HCT116 (cell line): Measurements from ENCODE around the gene ORM1. TPM values are rescaled to one million over a fixed set of nuclear protein-coding genes. Genes with fewer than 3 reads are reported as not detected.

Source experiments
- ATAC-seq: fragments of 200-7000 bp; cut with Tn5 transposase; 2 replicates; pipeline ENCODE4 v1.9.1; 2020; ENCODE audit warnings: mild to moderate bottlenecking, moderate library complexity
- BruUV-seq: library from RNA; stranded (reverse); fragments of 400-500 nt; replicated peaks from 2 replicates; lab custom pipeline; 2021; lab: Mats Ljungman, UMichigan
- CTCF ChIA-PET: fragments of 300-600 bp; sonication (Branson Sonifier 250); formaldehyde crosslinking; loops from one replicate; lab custom pipeline; 2021; ENCODE audit warnings: antibody characterized with exemption; lab: Charles Lee
- POLR2A ChIA-PET: fragments of 300-600, 350-600 bp; sonication (Branson Sonifier 250); formaldehyde crosslinking; loops from one replicate; lab custom pipeline; 2021; ENCODE audit warnings: antibody characterized with exemption; lab: Charles Lee
- RAD21 ChIA-PET, 2 experiments: fragments of 300-600 bp; sonication (Branson Sonifier 250); formaldehyde crosslinking; loops; one replicate each; lab custom pipeline; 2023; ENCODE audit warnings: low total read pairs in 2 of 2; ENCODE audit not compliant: uncharacterized antibody in 2 of 2, unreplicated experiment in 2 of 2, low non-redundant PET in 1 of 2; lab: Charles Lee
- DNase-seq: peaks from one replicate; pipeline ENCODE4 v3.0.0-alpha.2; 2010; ENCODE audit warnings: low read depth, low spot score
- H2AFZ ChIP-seq: fragments of 200-600 bp; shearing (Covaris generic), sonication (generic); 2 replicates; pipeline ENCODE4 v1.6.1; 2017; ENCODE audit warnings: low read depth, mixed run types, mixed read lengths, antibody characterized with exemption, low read length; ENCODE audit not compliant: poor library complexity, severe bottlenecking
- H3K27ac ChIP-seq: 2 replicates; pipeline ENCODE4 v1.5.1; 2012; ENCODE audit warnings: low read depth, low read length
- H3K27me3 ChIP-seq: fragments of 200-600 bp; sonication (generic); 2 replicates; pipeline ENCODE4 v1.6.1; 2016; ENCODE audit warnings: mixed run types, low read length, mixed read lengths; ENCODE audit not compliant: insufficient read depth
- H3K36me3 ChIP-seq, 2 experiments: fragments of 200-500 bp in 1 of 2; fragments of 200-600 bp in 1 of 2; sonication (Bioruptor generic) in 1 of 2; sonication (generic) in 1 of 2; 2 replicates each; pipeline versions ENCODE4 v1.5.1 to v1.6.1; 2014 to 2016; ENCODE audit warnings: low read length in 2 of 2, inconsistent platforms in 1 of 2, mixed read lengths in 1 of 2, mixed run types in 1 of 2; ENCODE audit not compliant: insufficient read depth in 2 of 2, control insufficient read depth in 1 of 2
- H3K4me1 ChIP-seq, 2 experiments: fragments of 200-600 bp in 1 of 2; sonication (generic) in 1 of 2; 2 replicates each; pipeline versions ENCODE4 v1.5.1 to v1.6.1; 2012 to 2017; ENCODE audit warnings: low read length in 2 of 2, inconsistent platforms in 1 of 2, mild to moderate bottlenecking in 1 of 2, mixed read lengths in 1 of 2, mixed run types in 1 of 2, moderate library complexity in 1 of 2; ENCODE audit not compliant: insufficient read depth in 2 of 2, control insufficient read depth in 1 of 2
- H3K4me2 ChIP-seq: fragments of 200-600 bp; sonication (generic); 2 replicates; pipeline ENCODE4 v1.6.1; 2017; ENCODE audit warnings: mixed run types, low read length, mixed read lengths
- H3K4me3 ChIP-seq, 2 experiments: fragments of 200-600 bp in 1 of 2; sonication (generic) in 1 of 2; replicated peaks in 1 of 2; 2 replicates each; pipeline ENCODE4 v1.5.1; 2011 to 2016; ENCODE audit warnings: low read length in 2 of 2, control low read depth in 1 of 2, low read depth in 1 of 2, mild to moderate bottlenecking in 1 of 2, mixed read lengths in 1 of 2, mixed run types in 1 of 2
- H3K79me2 ChIP-seq: fragments of 200-600 bp; sonication (generic); 2 replicates; pipeline ENCODE4 v1.6.1; 2017; ENCODE audit warnings: mild to moderate bottlenecking, mixed run types, low read length, moderate library complexity, mixed read lengths; ENCODE audit not compliant: insufficient read depth
- H3K9ac ChIP-seq: fragments of 200-600 bp; sonication (generic); 2 replicates; pipeline ENCODE4 v1.6.1; 2016; ENCODE audit warnings: low read length, mixed read lengths
- H3K9me2 ChIP-seq: fragments of 200-600 bp; sonication (generic), shearing (Covaris generic); 2 replicates; pipeline ENCODE4 v1.6.1; 2017; ENCODE audit warnings: mixed run types, mild to moderate bottlenecking, moderate library complexity; ENCODE audit not compliant: insufficient read depth
- H3K9me3 ChIP-seq, 2 experiments: fragments of 200-500 bp in 1 of 2; fragments of 200-600 bp in 1 of 2; sonication (Bioruptor generic) in 1 of 2; sonication (generic) in 1 of 2; 2 replicates each; pipeline ENCODE4 v1.6.1; 2014 to 2017; ENCODE audit warnings: low read length in 2 of 2, mixed read lengths in 2 of 2, inconsistent platforms in 1 of 2, low read depth in 1 of 2, mild to moderate bottlenecking in 1 of 2, mixed run types in 1 of 2, moderate library complexity in 1 of 2; ENCODE audit not compliant: control insufficient read depth in 1 of 2, insufficient read depth in 1 of 2
- H4K20me1 ChIP-seq: fragments of 200-600 bp; sonication (generic), shearing (Covaris generic); 2 replicates; pipeline ENCODE4 v1.6.1; 2017; ENCODE audit warnings: mixed run types, mild to moderate bottlenecking, moderate library complexity; ENCODE audit not compliant: insufficient read depth
- CBX3 ChIP-seq: IDR thresholded peaks from 2 replicates; pipeline ENCODE4 v1.6.1; 2012; ENCODE audit warnings: low read depth
- CEBPB ChIP-seq: IDR thresholded peaks from 2 replicates; pipeline ENCODE4 v1.6.1; 2012; ENCODE audit warnings: low read depth
- EGR1 ChIP-seq: IDR thresholded peaks from 2 replicates; pipeline ENCODE4 v1.6.1; 2012; ENCODE audit warnings: low read depth
- ELF1 ChIP-seq: IDR thresholded peaks from 2 replicates; pipeline ENCODE4 v1.6.1; 2012; ENCODE audit warnings: low read depth, borderline replicate concordance
- EZH2 ChIP-seq: fragments of 200-600 bp; sonication (generic); IDR thresholded peaks from 2 replicates; pipeline ENCODE4 v1.6.1; 2017; ENCODE audit warnings: antibody characterized with exemption, mixed run types
- JUND ChIP-seq: IDR thresholded peaks from 2 replicates; pipeline ENCODE4 v1.6.1; 2012
- POLR2A ChIP-seq: IDR thresholded peaks from 2 replicates; pipeline ENCODE4 v1.7.0; 2011; ENCODE audit warnings: borderline replicate concordance; ENCODE audit not compliant: insufficient read depth, insufficient read length; ENCODE audit errors: extremely low read depth
- RAD21 ChIP-seq: IDR thresholded peaks from 2 replicates; pipeline ENCODE4 v1.6.1; 2012; ENCODE audit warnings: low read depth, mild to moderate bottlenecking
- REST ChIP-seq: IDR thresholded peaks from 2 replicates; pipeline ENCODE4 v1.6.1; 2012; ENCODE audit warnings: low read depth
- SIN3A ChIP-seq: IDR thresholded peaks from 2 replicates; pipeline ENCODE4 v1.6.1; 2012; ENCODE audit warnings: low read depth
- TCF7L2 ChIP-seq: IDR thresholded peaks from 2 replicates; pipeline ENCODE4 v1.7.0; 2011; ENCODE audit warnings: borderline replicate concordance, inconsistent platforms; ENCODE audit not compliant: insufficient read depth, insufficient read length; ENCODE audit errors: extremely low read depth
- YY1 ChIP-seq: IDR thresholded peaks from 2 replicates; pipeline ENCODE4 v1.6.1; 2011; ENCODE audit warnings: low read length, low read depth, moderate library complexity, mild to moderate bottlenecking; ENCODE audit not compliant: insufficient replicate concordance; ENCODE audit errors: extremely low read depth
- ZNF274 ChIP-seq: fragments of 200-500 bp; sonication (Bioruptor generic); IDR thresholded peaks from 2 replicates; pipeline ENCODE4 v1.6.1; 2014; ENCODE audit warnings: mild to moderate bottlenecking, low read depth, low read length, inconsistent platforms
- intact Hi-C: fragments of 100-400 bp; cut with micrococcal nuclease; formaldehyde crosslinking; loops from 2 replicates; pipeline ENCODE4 v1.10.0; 2022
- total RNA-seq: library from RNA; stranded (reverse); gene quantifications from one replicate; pipeline ENCODE4 v1.2.1, GENCODE V29; 2021; ENCODE audit not compliant: unreplicated experiment
- TF ChIP-seq, protein P1 (sequence below), 3 experiments: fragments of 200-600 bp in 1 of 3; sonication (generic) in 1 of 3; IDR thresholded peaks in 2 of 3; conservative IDR thresholded peaks in 1 of 3; 2 replicates each; pipeline ENCODE4 v1.5.1; 2012 to 2017; ENCODE audit warnings: low read depth in 2 of 3, low read length in 2 of 3, antibody characterized with exemption in 1 of 3, borderline replicate concordance in 1 of 3, control low read depth in 1 of 3, mild to moderate bottlenecking in 1 of 3, mixed read lengths in 1 of 3, mixed run types in 1 of 3, moderate library complexity in 1 of 3; ENCODE audit not compliant: insufficient read depth in 1 of 3

The ORM1 gene
- total RNA-seq, 1 experiment from 2014 or later, result 5.6 TPM

DNA sequence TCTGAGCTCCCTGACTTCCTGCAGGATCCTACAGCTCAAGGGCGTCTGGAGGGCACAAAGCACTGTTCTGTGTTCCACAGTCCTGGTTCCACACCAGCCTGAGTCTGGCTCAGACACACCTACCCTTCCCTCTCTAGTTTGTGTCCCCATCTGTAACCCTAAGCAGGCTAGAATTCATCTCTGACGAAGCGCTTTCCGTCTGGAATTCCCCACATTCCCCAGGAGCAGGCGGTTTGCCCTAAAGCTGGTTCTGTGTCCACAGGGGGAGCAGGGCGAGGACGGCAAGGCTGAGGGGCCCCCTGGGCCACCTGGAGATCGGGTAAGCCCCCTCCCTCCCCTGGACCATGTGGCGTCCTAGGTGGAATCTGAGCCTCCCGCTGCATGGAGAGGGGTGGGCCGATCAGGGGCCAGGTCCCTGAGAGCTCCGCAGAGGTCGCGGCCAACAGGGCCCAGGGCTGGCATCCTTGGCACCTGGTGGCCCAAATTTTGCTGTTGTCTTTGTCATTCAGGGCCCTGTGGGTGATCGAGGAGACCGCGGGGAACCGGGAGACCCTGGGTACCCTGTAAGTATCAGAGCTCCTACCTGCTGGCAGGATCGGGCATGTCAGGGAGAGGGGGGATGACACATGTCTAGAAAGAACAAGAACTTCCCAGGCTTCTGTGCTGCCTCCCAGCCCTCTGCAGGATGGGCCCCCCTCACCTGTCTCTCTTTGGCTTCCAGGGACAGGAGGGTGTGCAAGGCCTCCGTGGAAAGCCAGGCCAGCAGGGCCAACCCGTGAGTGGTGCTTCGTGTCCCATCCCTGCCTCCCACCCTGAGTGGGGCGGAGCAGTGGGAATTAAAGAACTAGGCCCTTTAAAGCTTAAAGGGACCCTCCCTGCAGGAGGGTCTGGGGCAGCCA is 34.5 kb upstream of the ORM1 start:
- CTCF ChIA-PET, result interaction anchor here (1.4 to 1.5 kb wide), 2 partner anchors 180 to 206 kb away, joined by 5 to 9 read pairs; no protein-coding TSS in a partner anchor
- H3K36me3 ChIP-seq, result no peaks in the 10 kb centered on the region
- RAD21 ChIA-PET, result no interaction called here

More for the DNA sequence above, 34.5 kb upstream of the ORM1 start:
- TF ChIP-seq TCF7L2, result no peak
- TF ChIP-seq POLR2A, result no peak
- TF ChIP-seq ZNF274, result no peak
- no peak for TF ChIP-seq JUND
- no peak for TF ChIP-seq RAD21
- no peak for TF ChIP-seq EZH2
- TF ChIP-seq REST, result no peak
- no peak for TF ChIP-seq CEBPB
- no peak for TF ChIP-seq SIN3A
- TF ChIP-seq, protein P1, sequence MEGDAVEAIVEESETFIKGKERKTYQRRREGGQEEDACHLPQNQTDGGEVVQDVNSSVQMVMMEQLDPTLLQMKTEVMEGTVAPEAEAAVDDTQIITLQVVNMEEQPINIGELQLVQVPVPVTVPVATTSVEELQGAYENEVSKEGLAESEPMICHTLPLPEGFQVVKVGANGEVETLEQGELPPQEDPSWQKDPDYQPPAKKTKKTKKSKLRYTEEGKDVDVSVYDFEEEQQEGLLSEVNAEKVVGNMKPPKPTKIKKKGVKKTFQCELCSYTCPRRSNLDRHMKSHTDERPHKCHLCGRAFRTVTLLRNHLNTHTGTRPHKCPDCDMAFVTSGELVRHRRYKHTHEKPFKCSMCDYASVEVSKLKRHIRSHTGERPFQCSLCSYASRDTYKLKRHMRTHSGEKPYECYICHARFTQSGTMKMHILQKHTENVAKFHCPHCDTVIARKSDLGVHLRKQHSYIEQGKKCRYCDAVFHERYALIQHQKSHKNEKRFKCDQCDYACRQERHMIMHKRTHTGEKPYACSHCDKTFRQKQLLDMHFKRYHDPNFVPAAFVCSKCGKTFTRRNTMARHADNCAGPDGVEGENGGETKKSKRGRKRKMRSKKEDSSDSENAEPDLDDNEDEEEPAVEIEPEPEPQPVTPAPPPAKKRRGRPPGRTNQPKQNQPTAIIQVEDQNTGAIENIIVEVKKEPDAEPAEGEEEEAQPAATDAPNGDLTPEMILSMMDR (IDR thresholded peaks at IDR 0.05 in 2 of 3, conservative IDR thresholded peaks at IDR 0.05 in 1 of 3; ENCODE audit: borderline replicate concordance in 1 of 3, insufficient read depth in 1 of 3, low read depth in 2 of 3, low read length in 2 of 3), result no peak
- no peak for TF ChIP-seq CBX3
- no peak for TF ChIP-seq YY1
- TF ChIP-seq ELF1, result no peak
- no peak for TF ChIP-seq EGR1
- Histone ChIP-seq H2AFZ (no peak overlapping the region), H3K4me1 (no peaks in the 10 kb centered on the region), H3K9ac (no peak overlapping the region), H3K4me3 (no peak overlapping the region), H3K79me2 (no peaks in the 10 kb centered on the region), H3K9me3 (no peaks in the 10 kb centered on the region), H3K27ac (no peak overlapping the region), H4K20me1 (no peaks in the 10 kb centered on the region), H3K9me2 (no peaks in the 10 kb centered on the region), H3K4me2 (no peak overlapping the region), H3K27me3 (no peaks in the 10 kb centered on the region)
- POLR2A ChIA-PET, result no interaction called here
- no TSS peak for BruUV-seq
- DNase-seq, result no peak
- intact Hi-C loops, result no loop called here
- ATAC-seq, result no peak
